H1 (cell line): ENCODE results near the gene SASS6. TPM values are rescaled to one million over a fixed set of nuclear protein-coding genes. Genes with fewer than 3 reads are reported as not detected.

Experiments used
- CTCF ChIA-PET: fragments of 300-600 bp; sonication (Branson Sonifier 250); formaldehyde crosslinking; loops from one replicate; lab custom pipeline; 2021; ENCODE audit not compliant: partially characterized antibody; lab: Charles Lee
- POLR2A ChIA-PET: fragments of 300-600 bp; sonication (Branson Sonifier 250); formaldehyde crosslinking; loops from one replicate; lab custom pipeline; 2021; ENCODE audit warnings: inconsistent platforms; ENCODE audit not compliant: partially characterized antibody; lab: Charles Lee
- DNase-seq, 2 experiments: peaks; one replicate each; pipeline versions ENCODE4 v3.0.0 to v3.0.0-alpha.2; 2010 to 2022; ENCODE audit warnings: low spot score in 2 of 2, low read depth in 1 of 2, mixed read lengths in 1 of 2
- FAIRE-seq: peaks from 2 replicates; lab custom pipeline; 2011; peaks lifted over from hg19 to GRCh38; lab: Jason Lieb, UNC
- H2AFZ ChIP-seq: 2 replicates; pipeline ENCODE4 v1.8.1; 2012; ENCODE audit warnings: low read length, inconsistent platforms
- H2AK5ac ChIP-seq: 2 replicates; pipeline ENCODE4 v1.6.1; 2013; ENCODE audit warnings: low read depth, low read length
- H2BK120ac ChIP-seq: replicated peaks from 2 replicates; pipeline ENCODE3; 2013; ENCODE audit warnings: low read depth, low read length, inconsistent platforms
- H2BK12ac ChIP-seq: 2 replicates; pipeline ENCODE4 v1.6.1; 2013; ENCODE audit warnings: low read depth, low read length
- H2BK15ac ChIP-seq: 2 replicates; pipeline ENCODE4 v1.6.1; 2013; ENCODE audit warnings: low read length
- H2BK20ac ChIP-seq: 2 replicates; pipeline ENCODE4 v1.6.1; 2013; ENCODE audit warnings: low read length
- H2BK5ac ChIP-seq: 2 replicates; pipeline ENCODE4 v1.6.1; 2013; ENCODE audit warnings: low read depth, low read length
- H3K14ac ChIP-seq: 2 replicates; pipeline ENCODE4 v1.6.1; 2013; ENCODE audit warnings: inconsistent platforms; ENCODE audit not compliant: insufficient read length
- H3K18ac ChIP-seq: 2 replicates; pipeline ENCODE4 v1.6.1; 2013; ENCODE audit warnings: low read length; ENCODE audit errors: extremely low read depth
- H3K23ac ChIP-seq: 2 replicates; pipeline ENCODE4 v1.6.1; 2013; ENCODE audit warnings: inconsistent platforms; ENCODE audit not compliant: insufficient read length
- H3K23me2 ChIP-seq: 2 replicates; pipeline ENCODE4 v1.6.1; 2013; ENCODE audit warnings: low read depth, low read length
- H3K27ac ChIP-seq: 2 replicates; pipeline ENCODE4 v1.6.1; 2011; ENCODE audit warnings: low read depth, low read length, inconsistent platforms
- H3K27me3 ChIP-seq, 4 experiments: replicated peaks in 1 of 4; 1 replicate in 1 of 4; 2 replicates in 3 of 4; pipeline versions ENCODE4 v1.6.1 to v1.8.1; 2011 to 2013; ENCODE audit warnings: low read length in 3 of 4, mild to moderate bottlenecking in 3 of 4, inconsistent platforms in 2 of 4, mixed read lengths in 2 of 4, moderate library complexity in 1 of 4; ENCODE audit not compliant: control insufficient read depth in 3 of 4, insufficient read depth in 3 of 4; ENCODE audit errors: extremely low read depth in 1 of 4
- H3K36me3 ChIP-seq, 4 experiments: 2 replicates each; pipeline versions ENCODE4 v1.6.1 to v1.8.1; 2011 to 2013; ENCODE audit warnings: mild to moderate bottlenecking in 4 of 4, low read length in 3 of 4, moderate library complexity in 2 of 4, control low read depth in 1 of 4, inconsistent platforms in 1 of 4; ENCODE audit not compliant: insufficient read depth in 4 of 4, control insufficient read depth in 2 of 4
- H3K4ac ChIP-seq: replicated peaks from 2 replicates; pipeline ENCODE3; 2013; ENCODE audit warnings: low read length, low read depth, mixed read lengths, inconsistent platforms; ENCODE audit not compliant: insufficient read length
- H3K4me1 ChIP-seq, 4 experiments: replicated peaks in 1 of 4; 1 replicate in 1 of 4; 2 replicates in 3 of 4; pipeline versions ENCODE4 v1.6.1 to v1.8.1; 2011 to 2013; ENCODE audit warnings: low read length in 3 of 4, inconsistent platforms in 2 of 4, mixed read lengths in 1 of 4; ENCODE audit not compliant: insufficient read depth in 4 of 4, control insufficient read depth in 3 of 4
- H3K4me2 ChIP-seq, 2 experiments: 2 replicates each; pipeline versions ENCODE4 v1.6.1 to v1.8.1; 2011 to 2013; ENCODE audit warnings: low read depth in 2 of 2, low read length in 2 of 2, control low read depth in 1 of 2, inconsistent platforms in 1 of 2, mild to moderate bottlenecking in 1 of 2; ENCODE audit not compliant: insufficient read depth in 1 of 2
- H3K4me3 ChIP-seq, 4 experiments: fragments of 200-600, 300-600 bp in 1 of 4; sonication (generic), shearing (Covaris generic), sonication (Bioruptor Twin) in 1 of 4; 2 replicates each; pipeline versions ENCODE4 v1.5.1 to v1.8.1; 2011 to 2016; ENCODE audit warnings: low read length in 4 of 4, low read depth in 3 of 4, control low read depth in 2 of 4, inconsistent platforms in 2 of 4, mild to moderate bottlenecking in 2 of 4, mixed read lengths in 1 of 4, moderate library complexity in 1 of 4; ENCODE audit not compliant: insufficient read depth in 2 of 4; ENCODE audit errors: extremely low read depth in 1 of 4
- H3K56ac ChIP-seq: replicated peaks from 2 replicates; pipeline ENCODE3; 2013; ENCODE audit warnings: low read depth, mild to moderate bottlenecking, mixed read lengths, low read length, inconsistent platforms; ENCODE audit not compliant: insufficient read length
- H3K79me1 ChIP-seq: 2 replicates; pipeline ENCODE4 v1.6.1; 2013; ENCODE audit warnings: low read depth, low read length, control low read depth
- H3K79me2 ChIP-seq, 2 experiments: 2 replicates each; pipeline versions ENCODE4 v1.6.1 to v1.8.1; 2012 to 2013; ENCODE audit warnings: low read length in 2 of 2, mild to moderate bottlenecking in 2 of 2, inconsistent platforms in 1 of 2; ENCODE audit not compliant: insufficient read depth in 2 of 2, control insufficient read depth in 1 of 2
- H3K9ac ChIP-seq, 4 experiments: replicated peaks in 1 of 4; 1 replicate in 1 of 4; 2 replicates in 3 of 4; pipeline versions ENCODE4 v1.6.1 to v1.8.1; 2011 to 2013; ENCODE audit warnings: low read depth in 3 of 4, low read length in 3 of 4, control low read depth in 2 of 4, mild to moderate bottlenecking in 2 of 4, moderate library complexity in 2 of 4, inconsistent platforms in 1 of 4; ENCODE audit errors: extremely low read depth in 1 of 4
- H3K9me3 ChIP-seq, 2 experiments: 2 replicates each; pipeline versions ENCODE4 v1.6.1 to v1.8.1; 2012 to 2013; ENCODE audit warnings: mild to moderate bottlenecking in 2 of 2, moderate library complexity in 2 of 2, control low read depth in 1 of 2, inconsistent platforms in 1 of 2, low read depth in 1 of 2, low read length in 1 of 2, mixed read lengths in 1 of 2; ENCODE audit not compliant: insufficient read depth in 2 of 2
- H4K20me1 ChIP-seq, 2 experiments: replicated peaks in 1 of 2; 2 replicates each; pipeline versions ENCODE3 to v1.8.1; 2011 to 2013; ENCODE audit warnings: inconsistent platforms in 2 of 2, low read length in 2 of 2, mild to moderate bottlenecking in 1 of 2; ENCODE audit not compliant: insufficient read depth in 2 of 2, control insufficient read depth in 1 of 2
- H4K5ac ChIP-seq: 2 replicates; pipeline ENCODE4 v1.6.1; 2013; ENCODE audit warnings: low read length, low read depth, mixed read lengths, inconsistent platforms; ENCODE audit not compliant: insufficient read length
- H4K8ac ChIP-seq: 2 replicates; pipeline ENCODE4 v1.8.0; 2013; ENCODE audit warnings: mild to moderate bottlenecking, moderate library complexity, low read length, inconsistent platforms; ENCODE audit not compliant: insufficient read depth; ENCODE audit errors: extremely low read depth
- H4K91ac ChIP-seq: replicated peaks from 2 replicates; pipeline ENCODE3; 2013; ENCODE audit warnings: low read length, mixed read lengths, inconsistent platforms; ENCODE audit not compliant: insufficient read length
- BCL11A ChIP-seq, 2 experiments: IDR thresholded peaks; one replicate each; pipeline ENCODE4 v1.6.1; 2011; ENCODE audit warnings: low read depth in 2 of 2, low read length in 2 of 2, mild to moderate bottlenecking in 2 of 2
- BRCA1 ChIP-seq: IDR thresholded peaks from 2 replicates; pipeline ENCODE4 v1.6.1; 2012; ENCODE audit warnings: low read depth, low read length, improper control_type of control experiment
- CBX8 ChIP-seq: fragments of 300-800, 300-1000 bp; sonication (generic); IDR thresholded peaks from 2 replicates; pipeline ENCODE4 v1.7.1; 2016; ENCODE audit warnings: low read depth, low read length, borderline replicate concordance
- CTCF ChIP-seq, 3 experiments: IDR thresholded peaks; 1 replicate in 2 of 3; 2 replicates in 1 of 3; pipeline versions ENCODE4 v1.5.1 to v1.6.1; 2011; ENCODE audit warnings: low read length in 3 of 3, mild to moderate bottlenecking in 3 of 3, inconsistent platforms in 2 of 3, low read depth in 1 of 3, moderate library complexity in 1 of 3; ENCODE audit not compliant: insufficient read depth in 1 of 3; ENCODE audit errors: control extremely low read depth in 1 of 3
- HDAC6 ChIP-seq: IDR thresholded peaks from one replicate; pipeline ENCODE4 v1.7.1; 2012; ENCODE audit warnings: low read depth, mild to moderate bottlenecking, inconsistent platforms, low read length, moderate library complexity
- KDM5A ChIP-seq: fragments of 200-600 bp; IDR thresholded peaks from 2 replicates; pipeline ENCODE4 v1.7.1; 2012; ENCODE audit warnings: mild to moderate bottlenecking, low read length, inconsistent platforms, mixed read lengths
- MAFK ChIP-seq: IDR thresholded peaks from 2 replicates; pipeline ENCODE4 v1.6.1; 2012; ENCODE audit warnings: low read depth, mild to moderate bottlenecking, improper control_type of control experiment, low read length
- POLR2A ChIP-seq, 2 experiments: IDR thresholded peaks; 1 replicate in 1 of 2; 2 replicates in 1 of 2; pipeline ENCODE4 v1.6.1; 2011; ENCODE audit warnings: low read depth in 2 of 2, low read length in 2 of 2, mild to moderate bottlenecking in 2 of 2; ENCODE audit errors: control extremely low read depth in 1 of 2
- RBBP5 ChIP-seq: IDR thresholded peaks from 2 replicates; pipeline ENCODE4 v1.7.1; 2012; ENCODE audit warnings: low read depth, mild to moderate bottlenecking, inconsistent platforms, low read length, moderate library complexity, borderline replicate concordance
- RNF2 ChIP-seq: fragments of 200-900, 300-1000 bp; sonication (generic); IDR thresholded peaks from 2 replicates; pipeline ENCODE4 v1.7.1; 2016; ENCODE audit warnings: borderline replicate concordance, low read depth, mild to moderate bottlenecking, antibody characterized with exemption, low read length; ENCODE audit not compliant: poor library complexity, severe bottlenecking; ENCODE audit errors: missing control alignments
- SP2 ChIP-seq: IDR thresholded peaks from 2 replicates; pipeline ENCODE4 v1.6.1; 2012; ENCODE audit warnings: mild to moderate bottlenecking, low read length, inconsistent platforms
- WGBS, 2 experiments: shearing (Covaris generic) in 1 of 2; methylation state at CpG; one replicate each; pipeline versions ENCODE4 v1.1.6 to v1.1.7; 2013 to 2015; ENCODE audit warnings: low lambda C conversion rate in 2 of 2, mixed read lengths in 2 of 2, inconsistent platforms in 1 of 2, low coverage in 1 of 2, missing lambda C conversion rate in 1 of 2; ENCODE audit not compliant: insufficient replicate concordance in 2 of 2, insufficient coverage in 1 of 2, insufficient read length in 1 of 2; ENCODE audit errors: extremely low coverage in 1 of 2, missing lambda C conversion rate in 1 of 2; 5-methylcytosine and 5-hydroxymethylcytosine counted together
- polyA plus RNA-seq, 7 experiments: library from polyadenylated mRNA; depleted of rRNA in 3 of 7; stranded (reverse) in 5 of 7; unstranded in 2 of 7; fragments of >200 nt in 5 of 7; fragments of 200-250 nt in 2 of 7; gene quantifications; 1 replicate in 5 of 7; 2 replicates in 1 of 7; 4 replicates in 1 of 7; pipeline versions ENCODE4 v1.2.1 to v1.2.3, GENCODE V29; 2011 to 2013; ENCODE audit warnings: missing spikeins in 2 of 7, mixed read lengths in 2 of 7
- total RNA-seq: library from RNA; stranded (reverse); fragmentation: NEBNext Ultra II Directional; extraction: Animal tissue kit (Norgen Biotek cat#: 25700); gene quantifications from 2 replicates; pipeline ENCODE4 v1.2.1, GENCODE V29; 2021

SASS6 gene
- total and polyA plus RNA-seq, 2 of the 8 experiments (the other 6 are each of a cell fraction or from before 2014, with no cell fraction given), result 1.2 to 13.8 TPM

GRCh38 chr1:100152271-100152670, 19.5 kb upstream of the SASS6 start:
- Histone ChIP-seq H3K56ac (no peak overlapping the region), H3K4me2 (no peak overlapping the region), H3K18ac (no peak overlapping the region), H3K23me2 (no peaks in the 10 kb centered on the region), H2BK15ac (no peak overlapping the region), H2BK12ac (no peak overlapping the region), H3K9me3 (no peaks in the 10 kb centered on the region), H3K4me3 (no peak overlapping the region), H3K27me3 (no peaks in the 10 kb centered on the region), H4K20me1 (no peaks in the 10 kb centered on the region), H3K4me1 (peaks cover 0 to 5% (median 2%) of the 10 kb centered on the region in 4 experiments; a peak in 3 of 7 replicates), H3K23ac (no peak overlapping the region), H3K4ac (no peak overlapping the region), H4K5ac (no peak overlapping the region), H4K8ac (no peak overlapping the region), H3K27ac (no peak overlapping the region), H2BK5ac (no peak overlapping the region), H3K36me3 (peaks cover 0 to 14% (median 0%) of the 10 kb centered on the region in 4 experiments; a peak in 2 of 8 replicates), H3K9ac (no peak overlapping the region), H2AK5ac (no peak overlapping the region), H3K79me2 (no peaks in the 10 kb centered on the region), H2BK120ac (no peak overlapping the region), H2BK20ac (no peak overlapping the region), H4K91ac (no peak overlapping the region), H3K79me1 (no peaks in the 10 kb centered on the region), H3K14ac (no peak overlapping the region), H2AFZ (no peak overlapping the region)
- DNase-seq (no peak), FAIRE-seq (no peak)
- ChIA-PET CTCF (no interaction called here), POLR2A (interaction anchor here (2.0 kb wide), 1 partner anchor 19 kb away, joined by 7 read pairs; the partner anchor contains the start of genes SASS6 and TRMT13)
- WGBS, 2 experiments, result 86% methylated on average over 4 of the region's 4 CpGs; no CpG with 5 or more reads in 1 of the 2 experiments
- TF ChIP-seq CTCF (IDR thresholded peaks at IDR 0.05; ENCODE audit: control extremely low read depth in 1 of 3, insufficient read depth in 1 of 3, low read depth in 1 of 3, low read length in 3 of 3) (no peak), MAFK (no peak), BCL11A (IDR thresholded peaks at IDR 0.05; ENCODE audit: low read depth in 2 of 2, low read length in 2 of 2) (no peak), RNF2 (no peak), CBX8 (no peak), POLR2A (IDR thresholded peaks at IDR 0.05; ENCODE audit: control extremely low read depth in 1 of 2, low read depth in 2 of 2, low read length in 2 of 2) (no peak), KDM5A (no peak), SP2 (no peak), RBBP5 (no peak), BRCA1 (no peak), HDAC6 (no peak)
